HG02678 (cell line): ENCODE data around the gene NANP.
"Not testable (repeated sequence)": the region's sequence is repeated elsewhere in the genome, so short reads cannot be mapped to it uniquely, and the experiment has no call there.

Source experiments
- ATAC-seq: cut with Tn5 transposase; IDR thresholded peaks from one replicate; pipeline ENCODE4 v1.9.1; 2021; ENCODE audit warnings: mild to moderate bottlenecking, moderate library complexity; ENCODE audit not compliant: unreplicated experiment

The NANP gene

GRCh38 chr20:25608774-25609173 lies 15.0 kb downstream of the NANP start:
- no peak for ATAC-seq

DNA sequence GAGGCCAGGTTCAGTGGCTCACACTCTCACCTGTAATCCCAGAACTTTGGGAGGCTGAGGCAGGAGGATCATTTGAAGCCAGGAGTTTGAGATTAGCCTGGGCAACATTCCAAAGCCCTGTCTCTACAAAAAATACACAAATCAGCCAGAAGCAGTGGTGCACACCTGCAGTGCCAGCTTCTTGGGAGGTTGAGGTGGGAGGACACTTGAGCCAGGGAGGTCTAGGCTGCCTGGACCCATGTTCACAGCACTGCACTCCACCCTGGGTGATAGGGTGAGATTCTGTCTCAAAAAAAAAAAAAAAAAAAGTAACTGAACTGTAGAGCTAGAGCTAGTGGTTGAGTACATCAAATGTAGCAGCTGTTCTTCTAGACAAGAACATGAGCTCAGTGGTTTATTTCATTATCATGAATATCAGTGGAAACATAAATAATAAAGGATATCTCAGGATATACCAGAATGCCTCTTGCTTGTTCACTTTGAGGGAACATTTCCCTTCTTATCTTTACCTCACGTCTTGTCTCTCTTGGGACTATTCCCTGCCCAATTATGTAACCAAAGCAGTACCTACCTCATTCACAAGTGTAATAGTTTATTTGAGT lies 17.6 kb downstream of the NANP start:
- ATAC-seq, result no peak

- no peak for ATAC-seq
These were observed 18.7 kb downstream of the NANP start for GRCh38 chr20:25605148-25605547.

DNA sequence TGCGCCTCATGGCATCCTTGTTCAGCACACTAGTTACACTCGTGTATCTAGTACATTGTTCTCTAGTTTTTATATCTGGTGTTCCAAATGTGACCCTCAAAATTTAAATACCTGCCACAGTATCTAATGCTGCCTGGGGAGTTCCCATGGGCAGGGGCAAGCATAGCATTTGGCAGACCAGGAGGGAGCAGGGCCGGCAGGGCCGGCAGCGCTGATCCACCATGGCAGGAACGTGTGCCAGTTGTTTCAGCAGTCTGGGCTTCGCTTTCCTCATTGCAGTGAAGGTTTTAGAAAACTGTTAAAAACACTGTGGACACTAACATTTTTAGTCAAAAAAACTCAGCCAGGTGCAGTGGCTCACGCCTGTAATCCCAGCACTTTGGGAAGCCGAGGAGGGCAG lies 19.2 kb downstream of the NANP start:
- no peak for ATAC-seq

GRCh38 chr20:25602914-25603309 lies 20.9 kb downstream of the NANP start:
- ATAC-seq, result not testable (repeated sequence)

DNA sequence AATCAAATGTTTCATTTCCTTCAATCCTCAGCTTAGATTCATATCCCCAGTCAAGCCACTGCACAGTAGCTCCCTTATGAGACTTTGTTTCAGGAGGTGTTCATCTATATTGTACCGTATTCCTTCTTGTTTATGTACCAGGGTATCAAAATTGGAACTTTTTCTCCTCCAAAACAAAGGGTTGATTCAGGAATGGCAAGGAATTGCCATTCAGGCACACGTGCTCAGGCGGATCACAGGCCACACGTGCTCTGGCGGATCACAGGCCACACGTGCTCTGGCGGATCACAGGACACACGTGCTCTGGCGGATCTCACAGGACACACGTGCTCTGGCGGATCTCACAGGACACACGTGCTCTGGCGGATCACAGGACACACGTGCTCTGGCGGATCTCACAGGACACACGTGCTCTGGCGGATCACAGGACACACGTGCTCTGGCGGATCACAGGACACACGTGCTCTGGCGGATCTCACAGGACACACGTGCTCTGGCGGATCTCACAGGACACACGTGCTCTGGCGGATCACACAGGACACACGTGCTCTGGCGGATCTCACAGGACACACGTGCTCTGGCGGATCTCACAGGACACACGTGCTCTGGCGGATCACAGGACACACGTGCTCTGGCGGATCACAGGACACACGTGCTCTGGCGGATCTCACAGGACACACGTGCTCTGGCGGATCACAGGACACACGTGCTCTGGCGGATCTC lies 21.5 kb downstream of the NANP start:
- ATAC-seq, result not testable (repeated sequence)

- ATAC-seq, result no peak
These were observed 22.2 kb downstream of the NANP start for GRCh38 chr20:25601659-25602058.

GRCh38 chr20:25600632-25601031 lies 23.2 kb downstream of the NANP start:
- ATAC-seq, result no peak

DNA sequence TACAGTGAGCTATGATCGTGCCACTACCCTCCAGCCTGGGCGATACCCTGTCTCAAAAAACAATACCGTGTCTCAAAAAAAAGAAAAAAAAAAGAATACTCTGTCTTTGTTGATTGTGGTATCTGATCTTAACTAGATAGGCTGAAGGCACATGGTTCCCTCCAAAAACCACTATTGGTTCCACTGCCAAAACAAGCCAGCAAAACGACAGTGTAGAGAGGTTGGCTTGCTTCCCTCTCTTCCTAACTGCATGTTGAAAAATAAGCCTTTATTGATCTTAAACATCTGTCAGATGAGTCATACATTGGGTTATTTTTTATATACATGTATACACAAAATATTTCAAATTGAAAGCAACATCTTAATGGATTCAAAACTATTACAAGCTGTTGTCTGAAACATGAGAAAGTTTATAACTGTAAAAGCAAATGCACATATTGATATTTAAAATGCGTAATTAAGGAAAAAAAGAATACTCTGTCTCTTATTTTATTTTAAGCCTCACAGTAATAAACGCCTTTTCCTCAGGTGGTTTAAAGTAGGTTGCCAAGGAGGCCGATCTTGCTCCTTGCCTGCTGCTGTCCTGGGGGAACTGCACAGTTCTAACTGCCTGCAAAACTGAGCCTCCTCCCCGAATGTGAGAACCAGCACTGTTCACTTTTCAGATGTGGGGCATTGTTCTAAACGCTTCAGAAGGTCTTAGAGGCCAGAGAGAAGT lies 31.5 kb downstream of the NANP start:
- no peak for ATAC-seq

DNA sequence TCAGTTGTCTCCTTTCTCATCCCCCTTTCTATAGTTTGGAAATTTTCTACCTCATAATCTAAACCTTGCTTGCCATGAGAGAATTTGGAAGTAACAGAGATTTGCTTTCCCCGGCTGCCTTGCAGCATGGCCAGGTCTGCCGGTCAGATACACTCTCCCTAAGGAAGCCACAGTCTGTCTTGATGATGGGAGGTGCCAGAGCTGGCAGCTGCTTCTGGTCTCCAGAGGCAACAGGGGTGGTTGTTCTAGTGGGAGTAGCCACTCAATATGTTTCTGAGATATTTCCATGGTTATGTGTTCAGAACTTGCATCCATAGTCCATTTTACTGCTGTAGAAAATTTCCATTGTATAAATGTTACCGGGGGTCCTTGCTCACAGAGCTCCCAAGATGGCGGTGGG lies 33.0 kb downstream of the NANP start:
- ATAC-seq, result not testable (repeated sequence)

GRCh38 chr20:25588491-25588890 lies 35.3 kb downstream of the NANP start:
- ATAC-seq, result no peak

DNA sequence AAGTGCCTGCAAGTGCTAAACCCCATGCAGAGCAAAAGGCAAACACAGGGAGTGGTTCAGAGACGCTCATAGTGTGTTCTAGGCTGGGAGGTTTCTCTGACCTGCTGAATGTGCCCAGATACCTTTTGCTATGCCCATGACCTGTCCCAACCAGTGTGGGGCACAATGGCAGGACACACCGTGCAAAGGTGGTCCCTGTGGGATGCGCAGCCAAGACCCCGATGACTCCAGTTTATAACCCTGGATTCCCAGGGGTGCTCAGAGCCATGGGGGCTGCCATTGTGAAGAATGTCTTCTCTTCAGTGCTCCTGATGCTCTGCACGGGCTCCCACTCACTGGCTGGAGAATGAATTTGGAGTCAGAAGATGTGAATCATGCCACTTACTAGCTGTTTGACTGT lies 36.3 kb downstream of the NANP start:
- no peak for ATAC-seq

DNA sequence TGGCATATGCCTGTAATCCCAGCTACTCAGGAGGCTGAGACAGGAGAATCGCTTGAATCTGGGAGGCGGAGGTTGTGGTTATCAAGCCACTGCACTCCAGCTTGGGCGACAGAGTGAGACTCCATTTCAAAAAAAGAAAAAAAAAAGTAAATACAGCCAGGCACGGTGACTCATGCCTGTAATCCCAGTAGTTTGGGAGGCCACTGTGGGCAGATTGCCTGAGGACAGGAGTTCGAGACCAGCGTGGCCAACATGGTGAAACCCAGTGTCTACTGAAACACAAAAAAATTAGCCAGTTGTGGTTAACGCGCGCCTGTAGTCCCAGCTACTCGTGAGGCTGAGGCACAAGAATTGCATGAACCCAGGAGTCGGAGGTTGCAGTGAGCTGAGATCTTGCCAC lies 36.9 kb downstream of the NANP start:
- ATAC-seq, result no peak

DNA sequence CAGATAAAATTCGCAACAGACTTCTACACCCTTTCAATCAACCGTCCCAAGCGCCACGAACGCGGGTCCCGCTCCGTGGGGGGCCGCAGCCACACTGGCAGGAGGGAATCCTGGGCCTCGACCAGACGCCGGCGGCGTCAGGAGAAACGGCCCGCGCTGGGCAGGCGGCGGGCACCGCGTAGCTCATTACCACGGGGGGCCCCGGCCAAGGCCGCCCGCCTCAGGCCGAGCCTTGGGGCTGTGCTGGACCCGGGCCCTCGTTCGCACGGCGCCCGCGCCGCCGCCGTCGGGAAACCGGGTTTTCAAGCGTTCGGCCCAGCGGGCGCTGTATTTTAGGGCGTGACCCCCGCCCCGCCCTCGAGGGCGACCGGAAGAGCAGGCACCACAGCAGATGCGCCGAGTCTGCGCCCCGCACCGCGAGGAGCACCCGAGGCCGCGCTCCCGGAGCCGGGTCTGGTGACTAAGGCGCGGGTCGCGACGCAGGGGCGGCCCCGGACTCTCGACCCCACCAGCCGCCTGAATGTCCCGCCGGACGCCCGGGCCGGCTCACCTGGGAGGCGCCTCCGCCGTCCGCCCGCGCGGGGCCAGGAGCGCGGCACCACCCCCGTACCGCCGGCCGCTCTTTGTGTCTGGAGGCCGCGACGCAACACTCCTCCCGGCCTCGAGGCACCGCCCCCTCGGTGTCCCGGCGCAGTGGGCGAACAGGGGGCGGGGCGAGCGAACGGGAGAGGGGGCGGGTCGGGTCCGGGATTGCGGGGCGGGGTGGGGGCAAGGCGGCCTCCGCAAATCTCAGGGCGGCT lies 38.7 kb downstream of the NANP start, which contains the start of gene NINL:
Gene NINL, minus strand, starts transcription at position 627 of the 800 bp plus-strand sequence. CDS start 58,944 bp downstream, outside the sequence.
- peak; percentile 80 for ATAC-seq

DNA sequence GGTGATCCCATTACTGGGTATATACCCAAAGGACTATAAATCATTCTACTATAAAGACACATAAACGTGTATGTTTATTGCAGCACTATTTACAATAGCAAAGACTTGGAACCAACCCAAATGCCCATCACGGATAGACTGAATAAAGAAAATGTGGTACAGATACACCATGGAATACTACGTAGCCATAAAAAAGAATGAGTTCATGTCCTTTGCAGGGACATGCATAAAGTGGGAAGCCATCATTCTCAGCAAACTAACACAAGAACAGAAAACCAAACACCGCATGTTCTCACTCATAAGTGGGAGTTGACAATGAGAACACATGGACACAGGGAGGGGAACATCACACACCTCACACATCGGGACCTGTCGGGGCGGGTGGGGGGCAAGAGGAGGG lies 40.2 kb downstream of the NANP start:
- not testable (repeated sequence) for ATAC-seq

- ATAC-seq, result no peak
These were observed 43.1 kb downstream of the NANP start for GRCh38 chr20:25580711-25581110.

DNA sequence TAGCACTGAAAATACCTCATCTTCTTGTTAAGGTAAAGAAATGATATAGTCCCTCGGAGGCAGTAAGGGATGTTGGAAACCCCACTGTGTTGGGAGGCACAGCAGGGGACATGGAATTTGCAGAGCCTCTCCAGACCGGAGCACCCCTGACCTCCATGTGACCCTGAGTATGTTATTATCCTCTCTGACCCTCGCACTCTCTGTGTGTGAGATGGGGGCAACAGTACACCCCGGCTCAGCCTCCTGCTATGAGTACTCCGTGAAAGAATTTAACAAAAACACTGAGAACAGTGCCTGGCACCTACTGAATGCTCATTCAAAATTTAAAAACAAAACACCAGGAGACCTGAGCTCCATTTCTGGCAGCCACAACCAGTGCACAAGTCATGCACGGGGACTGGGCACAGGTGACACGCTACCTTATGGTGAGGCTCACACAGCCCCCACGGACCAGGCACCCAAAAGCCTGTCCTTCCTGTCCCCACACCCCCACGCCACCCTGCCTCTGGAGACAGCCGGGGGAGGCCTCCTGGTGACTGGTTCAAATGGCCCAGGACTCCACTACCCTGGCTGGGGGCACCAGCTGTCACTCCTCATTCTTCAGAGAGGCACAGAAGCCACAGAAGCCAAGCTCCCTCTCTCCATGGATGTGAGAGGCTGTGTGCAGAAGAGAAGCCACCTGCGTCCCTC lies 44.6 kb downstream of the NANP start:
- ATAC-seq, result no peak

DNA sequence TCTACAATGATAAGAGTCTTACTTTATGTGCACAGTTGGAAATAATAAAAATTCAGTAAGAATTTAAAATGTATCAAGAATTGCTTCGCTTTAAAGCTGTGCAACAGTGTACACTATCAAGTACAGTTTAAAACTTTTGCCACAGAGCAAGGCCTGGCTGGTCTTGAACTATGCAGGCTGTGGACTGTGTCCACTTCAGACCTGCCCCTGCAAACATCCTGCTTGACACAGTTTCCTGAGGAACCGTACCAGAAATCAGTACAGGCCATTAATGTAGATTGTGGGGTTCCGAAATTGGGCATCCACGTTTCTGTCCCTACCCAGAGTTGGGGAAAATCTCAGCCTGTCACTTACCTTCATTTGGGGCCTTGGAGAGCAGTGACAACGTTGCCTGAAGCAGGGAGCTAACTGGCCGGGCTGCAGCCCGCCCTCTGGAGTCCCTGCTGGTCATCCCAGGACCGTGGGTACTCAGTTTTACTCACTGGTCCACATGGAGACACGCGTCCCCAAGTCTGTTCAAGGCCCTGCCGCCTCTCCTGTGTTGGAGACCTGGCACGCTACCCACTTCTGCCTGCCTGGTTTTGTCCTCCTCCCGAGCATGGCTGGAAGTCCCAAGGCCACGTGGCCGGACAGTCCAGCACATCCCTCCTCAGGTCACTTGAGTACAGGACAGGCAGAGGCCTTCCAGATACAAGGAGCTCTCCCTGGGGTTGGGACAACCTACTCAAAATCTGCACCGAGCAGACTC lies 46.9 kb downstream of the NANP start:
- ATAC-seq, result no peak

DNA sequence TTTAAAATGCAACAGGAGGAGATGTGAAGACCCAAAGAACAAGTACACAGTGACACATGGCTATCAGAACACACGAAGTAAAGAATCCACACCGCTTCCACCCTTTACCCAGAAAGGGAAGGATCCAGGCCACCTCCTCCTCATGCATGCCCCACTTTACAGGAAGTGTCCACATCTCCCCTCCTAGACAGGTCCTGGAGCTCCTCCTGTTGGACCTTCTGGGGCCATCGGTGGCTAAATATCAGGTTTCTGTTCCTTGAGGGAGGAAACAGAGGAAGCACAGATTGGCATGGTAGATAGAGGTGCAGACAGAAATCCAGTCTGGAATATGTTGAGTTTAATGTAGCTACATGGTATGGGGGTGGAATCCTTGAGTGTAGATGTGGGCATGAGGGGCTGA lies 49.4 kb downstream of the NANP start:
- ATAC-seq, result no peak
